Endothelial cell (in vitro differentiated cells): ENCODE results near the gene DIP2C. TPM values are rescaled to one million over a fixed set of nuclear protein-coding genes. Genes with fewer than 3 reads are reported as not detected.
"Not testable (repeated sequence)": the region's sequence is repeated elsewhere in the genome, so short reads cannot be mapped to it uniquely, and the experiment has no call there.

ENCODE experiments used
- DNase-seq: peaks from one replicate; pipeline ENCODE4 v3.0.0; 2021; ENCODE audit warnings: low spot score
- H3K27ac Mint-ChIP-seq: one replicate; pipeline ENCODE4 v1.8.0; 2021; ENCODE audit warnings: mixed read lengths, inconsistent platforms; ENCODE audit not compliant: unreplicated experiment
- H3K27me3 Mint-ChIP-seq: one replicate; pipeline ENCODE4 v1.8.0; 2021; ENCODE audit warnings: mild to moderate bottlenecking, moderate library complexity, mixed read lengths, inconsistent platforms; ENCODE audit not compliant: unreplicated experiment
- H3K36me3 Mint-ChIP-seq: one replicate; pipeline ENCODE4 v1.8.0; 2021; ENCODE audit warnings: mild to moderate bottlenecking, low read depth, mixed read lengths, inconsistent platforms; ENCODE audit not compliant: unreplicated experiment
- H3K4me1 Mint-ChIP-seq: one replicate; pipeline ENCODE4 v1.8.0; 2021; ENCODE audit warnings: mild to moderate bottlenecking, mixed read lengths, inconsistent platforms; ENCODE audit not compliant: unreplicated experiment
- H3K4me3 Mint-ChIP-seq: one replicate; pipeline ENCODE4 v1.8.0; 2021; ENCODE audit warnings: mild to moderate bottlenecking, mixed read lengths, inconsistent platforms; ENCODE audit not compliant: unreplicated experiment
- H3K9me3 Mint-ChIP-seq: one replicate; pipeline ENCODE4 v1.8.0; 2021; ENCODE audit warnings: mixed read lengths, inconsistent platforms; ENCODE audit not compliant: unreplicated experiment
- CTCF ChIP-seq: fragments of 200-600 bp; sonication (generic); IDR thresholded peaks from one replicate; pipeline ENCODE4 v1.5.0; 2021; ENCODE audit warnings: antibody characterized with exemption; ENCODE audit not compliant: unreplicated experiment
- total RNA-seq: library from RNA; stranded (reverse); fragmentation: NEBNext Ultra II Directional; extraction: Animal tissue kit (Norgen Biotek cat#: 25700); gene quantifications from one replicate; pipeline ENCODE4 v1.2.1, GENCODE V29; 2021; ENCODE audit not compliant: unreplicated experiment

The DIP2C gene
- total RNA-seq, 1 donor from 2014 or later, result 13.1 TPM

DNA sequence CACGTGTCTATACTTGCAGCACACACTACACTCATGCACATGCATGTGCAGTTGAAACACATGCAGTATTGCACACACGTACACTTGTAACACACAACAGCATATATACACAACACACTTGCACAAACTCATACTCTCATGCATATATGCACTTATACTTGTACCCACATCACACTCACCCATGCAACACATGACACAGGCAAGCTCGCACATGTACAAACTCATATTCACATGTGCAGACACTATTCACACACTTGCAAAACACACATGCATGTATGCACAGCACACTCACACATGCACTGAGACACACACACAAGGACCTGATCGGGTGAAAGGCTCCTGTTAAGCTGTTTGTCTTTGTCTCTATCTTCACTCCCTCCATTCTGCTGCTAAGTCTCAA lies 384.4 kb downstream of the DIP2C start:
- Mint-ChIP-seq H3K27me3 (no peaks in the 10 kb centered on the region), H3K9me3 (no peaks in the 10 kb centered on the region), H3K36me3 (peaks cover 19% of the 10 kb centered on the region), H3K4me1 (no peaks in the 10 kb centered on the region), H3K4me3 (no peak overlapping the region), H3K27ac (no peak overlapping the region)
- DNase-seq, result no peak
- no peak for TF ChIP-seq CTCF

- H3K27ac Mint-ChIP-seq, result no peak overlapping the region
- no peak for TF ChIP-seq CTCF
- H3K36me3 Mint-ChIP-seq, result peaks cover 7% of the 10 kb centered on the region
- no peak for DNase-seq
- H3K4me3 Mint-ChIP-seq, result no peak overlapping the region
- H3K9me3 Mint-ChIP-seq, result no peaks in the 10 kb centered on the region
- no peaks in the 10 kb centered on the region for H3K4me1 Mint-ChIP-seq
- peaks cover 1% of the 10 kb centered on the region for H3K27me3 Mint-ChIP-seq
These were observed 387.9 kb downstream of the DIP2C start for GRCh38 chr10:301536-301935.

DNA sequence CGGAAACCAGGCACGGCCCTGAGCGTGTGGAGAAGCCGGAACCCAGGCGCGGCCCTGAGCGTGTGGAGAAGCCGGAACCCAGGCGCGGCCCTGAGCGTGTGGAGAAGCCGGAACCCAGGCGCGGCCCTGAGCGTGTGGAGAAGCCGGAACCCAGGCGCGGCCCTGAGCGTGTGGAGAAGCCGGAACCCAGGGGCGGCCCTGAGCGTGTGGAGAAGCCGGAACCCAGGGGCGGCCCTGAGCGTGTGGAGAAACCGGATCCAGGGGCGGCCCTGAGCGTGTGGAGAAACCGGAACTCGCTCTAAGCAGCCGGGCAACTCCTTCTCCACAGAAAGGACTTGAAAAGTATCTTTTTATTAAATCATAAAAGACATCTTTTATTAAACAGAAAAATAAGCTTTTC lies 388.9 kb downstream of the DIP2C start:
- not testable (repeated sequence) for DNase-seq, H3K4me3 Mint-ChIP-seq, H3K4me1 Mint-ChIP-seq, H3K9me3 Mint-ChIP-seq, H3K36me3 Mint-ChIP-seq, H3K27ac Mint-ChIP-seq, H3K27me3 Mint-ChIP-seq

DNA sequence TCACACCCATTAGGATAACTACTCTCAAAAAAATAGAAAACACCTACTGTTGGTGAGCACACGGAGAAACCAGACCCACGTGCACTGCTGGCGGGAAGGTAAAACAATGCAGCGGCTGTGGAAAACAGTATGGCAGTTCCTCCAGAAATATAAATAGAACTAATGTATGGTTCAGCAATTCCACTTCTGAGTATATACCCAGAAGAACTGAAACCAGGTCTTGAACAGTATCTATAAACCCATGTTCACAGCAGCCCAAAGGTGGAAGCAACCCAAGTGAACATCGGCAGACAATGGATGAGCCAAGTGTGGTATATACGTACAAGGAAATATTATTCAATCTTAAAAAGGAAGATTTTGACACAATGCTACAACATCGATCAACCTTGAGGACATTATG lies 389.5 kb downstream of the DIP2C start:
- Mint-ChIP-seq H3K9me3 (no peaks in the 10 kb centered on the region), H3K36me3 (peaks cover 7% of the 10 kb centered on the region), H3K27ac (no peak overlapping the region), H3K27me3 (peaks cover 1% of the 10 kb centered on the region), H3K4me3 (peak overlapping the region; percentile 81), H3K4me1 (no peaks in the 10 kb centered on the region)
- no peak for TF ChIP-seq CTCF
- DNase-seq, result no peak

DNA sequence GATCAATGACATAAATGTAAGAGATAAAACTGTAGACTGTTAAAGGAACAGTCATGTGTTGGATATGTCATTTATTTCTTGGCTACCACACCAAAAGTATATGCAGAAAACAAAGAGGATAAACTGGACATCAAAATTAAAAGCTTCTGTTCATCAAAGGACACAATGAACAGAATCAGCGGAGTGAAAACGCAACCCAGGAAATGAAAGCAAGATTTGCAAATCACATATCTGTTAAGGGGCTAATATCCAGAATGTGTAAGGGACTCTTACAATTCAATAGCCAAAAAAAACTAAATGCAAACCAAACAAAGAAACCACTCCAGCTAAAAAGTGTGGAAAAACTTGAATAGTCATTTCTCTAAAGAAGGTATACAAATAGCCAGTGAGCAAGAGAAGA lies 390.0 kb downstream of the DIP2C start:
- Mint-ChIP-seq H3K36me3 (peaks cover 7% of the 10 kb centered on the region), H3K9me3 (no peaks in the 10 kb centered on the region), H3K4me1 (no peaks in the 10 kb centered on the region), H3K27me3 (peaks cover 1% of the 10 kb centered on the region), H3K27ac (no peak overlapping the region), H3K4me3 (no peak overlapping the region)
- no peak for DNase-seq
- TF ChIP-seq CTCF, result no peak

GRCh38 chr10:298033-298432 lies 391.4 kb downstream of the DIP2C start:
- no peak for DNase-seq
- H3K9me3 Mint-ChIP-seq, result no peaks in the 10 kb centered on the region
- no peaks in the 10 kb centered on the region for H3K4me1 Mint-ChIP-seq
- TF ChIP-seq CTCF, result no peak
- H3K27ac Mint-ChIP-seq, result no peak overlapping the region
- H3K27me3 Mint-ChIP-seq, result peaks cover 1% of the 10 kb centered on the region
- peaks cover 7% of the 10 kb centered on the region for H3K36me3 Mint-ChIP-seq
- H3K4me3 Mint-ChIP-seq, result no peak overlapping the region
